KOPT-K1 (cell line): ENCODE results near the gene PLOD1.
"Not testable (repeated sequence)": the region's sequence is repeated elsewhere in the genome, so short reads cannot be mapped to it uniquely, and the experiment has no call there.

Source experiments
- H3K27ac ChIP-seq: fragments of 200-600 bp; sonication (generic); 2 replicates; pipeline ENCODE4 v1.5.1; 2016; ENCODE audit warnings: antibody characterized with exemption, mild to moderate bottlenecking, low read depth, low read length; ENCODE audit not compliant: poor library complexity, severe bottlenecking
- H3K36me3 ChIP-seq: fragments of 200-600 bp; sonication (generic); 2 replicates; pipeline ENCODE4 v1.5.1; 2017; ENCODE audit warnings: antibody characterized with exemption, mild to moderate bottlenecking, low read length, moderate library complexity; ENCODE audit not compliant: insufficient read depth
- H3K9me3 ChIP-seq: fragments of 200-600 bp; sonication (generic); 2 replicates; pipeline ENCODE4 v1.5.1; 2017; ENCODE audit warnings: antibody characterized with exemption, low read length, mild to moderate bottlenecking; ENCODE audit not compliant: insufficient read depth, poor library complexity, severe bottlenecking

PLOD1 gene

DNA sequence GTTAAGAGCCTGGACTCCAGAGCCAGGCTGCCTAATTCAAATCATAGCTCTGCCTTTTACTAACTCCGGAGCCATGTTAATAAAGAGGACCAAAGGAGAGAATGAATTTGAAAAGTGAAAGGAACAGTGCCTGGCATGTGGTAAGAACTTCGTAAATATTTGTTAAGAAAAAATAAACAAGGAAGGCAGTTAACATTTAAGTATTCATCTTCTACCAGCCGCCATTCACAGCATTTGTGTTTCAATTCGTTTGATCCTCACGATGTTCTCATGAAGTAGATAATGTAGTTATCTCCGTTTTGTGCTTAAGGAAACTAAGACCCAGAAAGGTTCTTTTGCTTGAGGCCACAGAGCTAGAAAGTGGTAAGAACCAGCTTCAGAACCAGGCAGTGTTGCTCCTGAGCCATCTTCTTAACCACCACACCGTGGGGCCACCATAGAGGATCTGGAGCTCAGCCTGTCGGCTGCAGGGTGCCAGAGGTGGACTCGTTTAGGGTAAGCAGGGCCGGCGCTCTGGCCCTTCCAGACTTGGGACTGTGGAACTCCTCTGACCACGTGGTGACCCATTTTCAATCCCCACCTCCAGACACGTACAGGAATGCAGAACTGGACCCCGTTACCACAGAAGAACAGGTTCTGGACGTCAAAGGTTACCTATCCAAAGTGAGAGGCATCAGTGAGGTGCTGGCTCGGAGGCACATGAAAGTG lies 57.6 kb downstream of the PLOD1 start:
- H3K27ac ChIP-seq: no peak overlapping the region
- no peaks in the 10 kb centered on the region for H3K9me3 ChIP-seq
- H3K36me3 ChIP-seq: peaks cover 92% of the 10 kb centered on the region

DNA sequence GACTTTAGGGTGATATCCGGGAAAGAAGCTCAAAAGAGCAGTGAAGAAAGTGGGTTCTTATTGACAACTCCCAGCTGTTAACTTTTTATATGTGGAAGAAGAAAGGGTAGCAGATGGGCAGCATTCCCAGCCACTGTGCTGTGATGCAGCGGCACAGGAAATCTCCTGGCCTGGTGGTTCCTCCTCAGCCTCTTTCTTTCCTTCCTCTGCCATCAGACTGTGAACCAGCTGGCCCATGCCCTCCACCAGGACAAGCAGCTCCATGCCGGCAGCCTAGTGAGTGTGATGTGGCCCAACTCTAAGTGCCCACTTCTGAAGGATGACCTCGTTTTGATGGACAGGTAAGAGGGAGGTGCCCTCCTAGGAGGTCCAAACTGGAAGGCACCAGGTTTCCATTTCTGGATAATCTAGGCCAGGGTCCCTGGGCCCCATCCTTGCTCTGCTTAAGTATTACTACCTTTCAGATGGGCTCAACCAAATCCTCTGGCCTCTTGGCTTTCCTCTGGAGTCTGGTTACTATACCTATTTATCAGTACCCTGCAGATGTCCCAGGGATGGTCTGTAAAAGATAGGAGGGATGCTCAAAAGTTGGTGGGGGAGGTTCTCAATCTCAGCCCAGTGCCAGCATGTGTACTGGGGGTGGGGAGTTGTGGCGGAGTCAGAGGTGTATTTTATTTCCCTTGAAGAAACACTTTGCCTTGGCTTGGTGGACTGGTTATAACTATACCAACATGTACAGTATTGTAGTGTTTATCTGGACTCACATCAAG lies 62.7 kb downstream of the PLOD1 start:
- Histone ChIP-seq H3K36me3 (peaks cover 94% of the 10 kb centered on the region), H3K9me3 (no peaks in the 10 kb centered on the region), H3K27ac (no peak overlapping the region)

DNA sequence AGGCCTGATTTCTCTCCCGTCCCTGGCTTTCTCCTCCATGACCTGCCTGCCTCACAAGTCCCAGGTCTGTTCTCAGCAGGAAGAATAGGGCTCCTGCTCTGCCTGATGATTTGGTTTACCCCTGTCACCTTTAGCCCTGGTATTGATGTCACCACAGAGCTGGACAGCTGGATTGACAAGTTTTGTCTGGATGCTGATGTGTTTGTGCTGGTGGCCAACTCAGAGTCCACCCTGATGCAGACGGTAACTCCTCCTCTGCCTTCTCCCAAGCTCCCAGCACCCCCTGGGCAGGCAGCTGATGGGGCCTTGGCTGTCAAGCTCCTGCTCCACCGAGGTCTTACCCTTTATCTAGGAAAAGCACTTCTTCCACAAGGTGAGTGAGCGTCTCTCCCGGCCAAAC lies 64.1 kb downstream of the PLOD1 start:
- H3K36me3 ChIP-seq: peaks cover 95% of the 10 kb centered on the region
- no peaks in the 10 kb centered on the region for H3K9me3 ChIP-seq

GRCh38 chr1:11999236-11999635 lies 64.7 kb downstream of the PLOD1 start:
- H3K36me3 ChIP-seq: peaks cover 95% of the 10 kb centered on the region
- H3K27ac ChIP-seq: no peak overlapping the region
- H3K9me3 ChIP-seq: no peaks in the 10 kb centered on the region

More for the DNA sequence above, 64.1 kb downstream of the PLOD1 start:
- no peak overlapping the region for H3K27ac ChIP-seq

DNA sequence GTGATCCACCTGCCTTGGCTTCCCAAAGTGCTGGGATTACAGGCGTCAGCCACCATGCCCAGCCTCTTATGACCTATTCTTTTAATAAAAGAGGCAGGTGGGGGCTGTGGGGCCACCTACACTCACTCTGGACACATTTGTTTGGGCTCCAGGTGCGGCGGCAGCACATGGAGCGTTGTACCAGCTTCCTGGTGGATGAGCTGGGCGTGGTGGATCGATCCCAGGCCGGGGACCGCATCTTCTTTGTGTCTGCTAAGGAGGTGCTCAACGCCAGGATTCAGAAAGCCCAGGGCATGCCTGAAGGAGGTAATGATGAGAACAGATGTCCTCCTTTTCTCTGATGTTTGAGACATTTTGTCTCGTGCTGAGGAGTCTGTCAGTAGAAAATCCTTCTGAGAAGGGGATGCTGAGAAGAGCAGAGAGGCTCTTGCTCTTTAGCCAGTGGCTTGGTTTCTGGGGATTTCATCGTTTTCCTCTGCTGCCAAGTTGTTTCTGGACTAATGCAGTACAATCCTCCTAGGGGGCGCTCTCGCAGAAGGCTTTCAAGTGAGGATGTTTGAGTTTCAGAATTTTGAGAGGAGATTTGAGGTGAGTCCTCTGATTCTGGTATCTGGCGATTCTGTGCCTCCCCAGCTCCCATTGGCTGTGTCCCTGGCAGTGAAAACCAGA lies 66.9 kb downstream of the PLOD1 start:
- no peak overlapping the region for H3K27ac ChIP-seq
- H3K9me3 ChIP-seq: no peaks in the 10 kb centered on the region
- H3K36me3 ChIP-seq: peaks cover 95% of the 10 kb centered on the region

- H3K27ac ChIP-seq: no peak overlapping the region
- H3K36me3 ChIP-seq: peaks cover 95% of the 10 kb centered on the region
- no peaks in the 10 kb centered on the region for H3K9me3 ChIP-seq
These were observed 67.5 kb downstream of the PLOD1 start for GRCh38 chr1:12001996-12002493.

- H3K27ac ChIP-seq: no peak overlapping the region
- H3K36me3 ChIP-seq: peaks cover 84% of the 10 kb centered on the region
These were observed 69.2 kb downstream of the PLOD1 start for GRCh38 chr1:12003762-12004161.

DNA sequence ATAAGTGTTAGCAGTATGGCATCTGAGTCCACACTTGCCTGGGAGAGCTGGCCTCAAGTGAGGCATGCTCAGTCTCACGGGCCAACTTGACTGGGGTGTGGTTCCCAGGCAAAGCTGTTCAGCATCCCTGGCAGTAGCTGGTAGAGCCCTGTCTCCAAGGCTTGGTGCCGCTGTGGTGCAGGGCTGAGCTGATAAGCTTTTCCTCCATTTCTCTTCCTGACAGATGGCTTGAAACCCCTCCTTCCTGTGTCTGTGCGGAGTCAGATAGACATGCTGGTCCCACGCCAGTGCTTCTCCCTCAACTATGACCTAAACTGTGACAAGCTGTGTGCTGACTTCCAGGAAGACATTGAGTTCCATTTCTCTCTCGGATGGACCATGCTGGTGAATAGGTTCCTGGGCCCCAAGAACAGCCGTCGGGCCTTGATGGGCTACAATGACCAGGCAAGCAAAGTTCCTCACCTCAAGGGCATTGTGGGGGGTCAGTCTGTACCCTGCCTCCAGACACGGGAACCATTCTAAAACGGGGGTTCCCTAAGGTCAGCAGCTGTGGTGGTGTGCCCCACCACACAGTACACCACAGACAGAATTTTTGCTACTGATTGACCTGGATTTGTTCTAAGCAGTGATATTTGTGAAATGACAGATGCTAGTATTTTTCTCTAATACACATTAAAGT lies 71.1 kb downstream of the PLOD1 start:
- no peak overlapping the region for H3K27ac ChIP-seq
- no peaks in the 10 kb centered on the region for H3K9me3 ChIP-seq
- peaks cover 87% of the 10 kb centered on the region for H3K36me3 ChIP-seq

More at GRCh38 chr1:12003762-12004161, 69.2 kb downstream of the PLOD1 start:
- no peaks in the 10 kb centered on the region for H3K9me3 ChIP-seq

DNA sequence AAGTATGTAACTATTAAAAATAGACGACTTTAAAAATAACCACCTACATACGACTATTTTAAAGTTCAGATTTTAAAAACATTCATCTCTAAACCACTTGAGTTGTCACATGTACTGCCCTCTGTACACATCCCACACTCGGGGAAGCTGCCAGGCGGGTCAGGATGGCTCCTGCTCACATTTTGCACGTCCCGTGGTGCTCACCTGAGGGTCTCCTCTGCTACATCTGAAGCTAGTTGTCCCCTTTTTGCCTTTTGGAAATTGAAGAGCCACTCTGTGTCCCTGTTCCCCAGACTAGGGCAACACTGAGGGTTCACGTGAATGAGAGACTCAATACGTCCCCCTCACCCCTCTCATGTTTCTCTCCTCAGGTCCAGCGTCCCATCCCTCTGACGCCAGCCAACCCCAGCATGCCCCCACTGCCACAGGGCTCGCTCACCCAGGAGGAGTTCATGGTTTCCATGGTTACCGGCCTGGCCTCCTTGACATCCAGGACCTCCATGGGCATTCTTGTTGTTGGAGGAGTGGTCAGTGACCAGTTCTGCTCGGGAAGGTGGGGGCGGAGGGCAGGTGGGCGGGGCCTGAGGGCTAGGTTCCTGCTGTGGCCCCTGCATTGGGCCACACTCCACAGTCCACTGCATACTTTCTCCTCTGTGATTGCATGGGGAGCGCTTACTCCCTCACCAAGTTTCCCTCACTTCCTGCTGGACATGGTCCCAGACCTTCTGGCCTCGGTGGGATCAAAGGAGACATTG lies 71.8 kb downstream of the PLOD1 start:
- Histone ChIP-seq H3K9me3 (no peaks in the 10 kb centered on the region), H3K27ac (no peak overlapping the region), H3K36me3 (peaks cover 87% of the 10 kb centered on the region)

DNA sequence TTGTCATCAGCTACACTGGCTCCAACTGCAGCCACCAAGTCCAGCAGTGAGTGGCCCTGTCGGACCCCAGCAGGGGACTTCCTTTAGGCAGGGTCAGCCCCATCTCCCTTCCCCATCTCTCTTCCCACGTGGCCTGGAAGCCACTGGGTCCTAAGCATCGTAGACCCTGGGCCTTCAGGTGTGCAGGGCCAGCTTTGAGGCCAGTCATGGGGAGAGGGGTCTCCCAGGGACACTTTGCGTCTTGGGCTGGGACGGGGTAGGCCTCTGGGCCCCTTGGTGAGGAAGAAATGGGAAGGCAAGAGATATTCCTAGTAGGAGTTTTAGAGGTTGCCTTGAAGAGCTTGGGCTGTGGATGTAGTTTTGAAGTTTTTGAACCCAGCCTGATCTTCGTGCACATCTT lies 72.7 kb downstream of the PLOD1 start:
- Histone ChIP-seq H3K36me3 (peaks cover 87% of the 10 kb centered on the region), H3K9me3 (no peaks in the 10 kb centered on the region), H3K27ac (no peak overlapping the region)

DNA sequence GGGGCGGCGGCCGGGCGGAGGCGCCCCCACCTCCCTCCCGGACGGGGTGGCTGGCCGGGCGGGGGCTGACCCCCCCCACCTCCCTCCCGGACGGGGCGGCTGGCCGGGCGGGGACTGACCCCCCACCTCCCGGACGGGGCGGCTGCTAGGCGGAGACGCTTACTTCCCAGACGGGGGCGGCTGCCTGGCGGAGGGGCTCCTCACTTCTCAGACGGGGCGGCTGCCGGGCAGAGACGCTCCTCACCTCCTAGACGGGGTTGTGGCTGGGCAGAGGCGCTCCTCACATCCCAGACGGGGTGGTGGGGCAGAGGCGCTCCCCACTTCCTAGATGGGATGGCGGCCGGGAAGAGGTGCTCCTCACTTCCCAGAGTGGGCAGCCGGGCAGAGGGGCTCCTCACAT lies 73.8 kb downstream of the PLOD1 start:
- not testable (repeated sequence) for H3K27ac ChIP-seq, H3K9me3 ChIP-seq
- H3K36me3 ChIP-seq: peaks cover 87% of the 10 kb centered on the region

GRCh38 chr1:12009318-12009947 lies 74.9 kb downstream of the PLOD1 start:
- no peaks in the 10 kb centered on the region for H3K9me3 ChIP-seq

DNA sequence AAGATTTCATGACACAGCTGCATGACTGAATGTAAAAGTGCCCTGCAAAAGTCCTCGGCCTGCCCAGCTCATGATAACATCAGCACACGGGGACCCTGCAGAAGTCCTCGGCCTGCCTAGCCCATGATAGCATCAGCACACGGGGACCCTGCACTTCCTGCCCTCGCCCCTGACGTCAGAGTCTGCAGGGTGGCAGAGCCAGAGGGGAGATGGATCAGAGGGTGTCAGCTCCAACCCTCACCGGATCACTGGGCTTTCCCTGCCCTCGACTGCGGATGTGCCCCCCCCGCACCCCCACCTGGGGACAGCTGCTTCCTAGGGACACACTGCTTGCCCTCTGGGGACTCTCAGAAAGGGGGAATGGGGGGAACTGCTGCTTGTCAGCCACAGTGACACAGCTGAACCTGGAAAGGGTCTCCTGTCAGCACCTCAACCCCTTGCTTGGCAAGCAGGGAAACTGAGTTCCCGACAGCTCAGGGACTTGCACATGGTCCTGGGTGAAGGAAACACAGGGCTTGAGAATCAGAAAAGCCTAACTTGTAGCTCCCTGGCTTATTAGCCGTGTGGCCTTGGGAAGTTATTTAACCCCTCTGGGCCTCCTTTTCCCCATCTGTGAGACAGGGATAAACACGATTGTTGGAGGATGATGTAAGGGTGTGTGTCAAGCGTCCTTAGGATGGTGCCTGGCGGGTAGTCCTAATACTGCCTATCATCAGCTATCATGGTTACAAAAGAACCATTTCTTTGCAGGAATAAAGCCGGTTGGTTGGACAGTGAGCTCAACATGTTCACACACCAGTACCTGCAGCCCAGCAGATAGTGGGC lies 76.4 kb downstream of the PLOD1 start:
- peaks cover 66% of the 10 kb centered on the region for H3K36me3 ChIP-seq
- H3K9me3 ChIP-seq: no peaks in the 10 kb centered on the region

More at GRCh38 chr1:12009318-12009947, 74.9 kb downstream of the PLOD1 start:
- peaks cover 76% of the 10 kb centered on the region for H3K36me3 ChIP-seq
- no peak overlapping the region for H3K27ac ChIP-seq

More for the DNA sequence above, 76.4 kb downstream of the PLOD1 start:
- H3K27ac ChIP-seq: no peak overlapping the region
